HEK293T (cell line): Measurements from ENCODE around the gene HOXB5.

Source experiments
- PKNOX1 ChIP-seq: fragments of 450-650 bp; IDR thresholded peaks from 2 replicates; pipeline ENCODE4 v1.6.1; 2016
- SUZ12 ChIP-seq: fragments of 450-650 bp; IDR thresholded peaks from 2 replicates; pipeline ENCODE4 v1.6.1; 2016; ENCODE audit warnings: mild to moderate bottlenecking

GRCh38 chr17:48563867-48564187 lies 29.8 kb downstream of the HOXB5 start:
- no peak for TF ChIP-seq PKNOX1
- TF ChIP-seq SUZ12, result no peak
